PC-9 (cell line): Measurements from ENCODE around the gene METTL16.

ENCODE experiments used
- EZH2 ChIP-seq: fragments of 200-600 bp; sonication (generic); IDR thresholded peaks from 2 replicates; pipeline ENCODE4 v1.8.0; 2017; ENCODE audit warnings: antibody characterized with exemption, low read depth
- TF ChIP-seq, protein P1 (sequence below): fragments of 200-600 bp; sonication (generic); conservative IDR thresholded peaks from 2 replicates; pipeline ENCODE4 v1.6.1; 2017; ENCODE audit warnings: mixed run types, antibody characterized with exemption, mild to moderate bottlenecking, moderate library complexity

- TF ChIP-seq, protein P1, sequence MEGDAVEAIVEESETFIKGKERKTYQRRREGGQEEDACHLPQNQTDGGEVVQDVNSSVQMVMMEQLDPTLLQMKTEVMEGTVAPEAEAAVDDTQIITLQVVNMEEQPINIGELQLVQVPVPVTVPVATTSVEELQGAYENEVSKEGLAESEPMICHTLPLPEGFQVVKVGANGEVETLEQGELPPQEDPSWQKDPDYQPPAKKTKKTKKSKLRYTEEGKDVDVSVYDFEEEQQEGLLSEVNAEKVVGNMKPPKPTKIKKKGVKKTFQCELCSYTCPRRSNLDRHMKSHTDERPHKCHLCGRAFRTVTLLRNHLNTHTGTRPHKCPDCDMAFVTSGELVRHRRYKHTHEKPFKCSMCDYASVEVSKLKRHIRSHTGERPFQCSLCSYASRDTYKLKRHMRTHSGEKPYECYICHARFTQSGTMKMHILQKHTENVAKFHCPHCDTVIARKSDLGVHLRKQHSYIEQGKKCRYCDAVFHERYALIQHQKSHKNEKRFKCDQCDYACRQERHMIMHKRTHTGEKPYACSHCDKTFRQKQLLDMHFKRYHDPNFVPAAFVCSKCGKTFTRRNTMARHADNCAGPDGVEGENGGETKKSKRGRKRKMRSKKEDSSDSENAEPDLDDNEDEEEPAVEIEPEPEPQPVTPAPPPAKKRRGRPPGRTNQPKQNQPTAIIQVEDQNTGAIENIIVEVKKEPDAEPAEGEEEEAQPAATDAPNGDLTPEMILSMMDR: no peak
- TF ChIP-seq EZH2: no peak
Observed at GRCh38 chr17:2436316-2436905, 75.3 kb downstream of the METTL16 start.
